ENCODE data around the gene ST7L. TPM values are rescaled to one million over a fixed set of nuclear protein-coding genes. Genes with fewer than 3 reads are reported as not detected.
"Not testable (repeated sequence)": the region's sequence is repeated elsewhere in the genome, so short reads cannot be mapped to it uniquely, and the experiment has no call there.

ST7L gene
- total RNA-seq, 1 donor from 2014 or later: 13.1 TPM

DNA sequence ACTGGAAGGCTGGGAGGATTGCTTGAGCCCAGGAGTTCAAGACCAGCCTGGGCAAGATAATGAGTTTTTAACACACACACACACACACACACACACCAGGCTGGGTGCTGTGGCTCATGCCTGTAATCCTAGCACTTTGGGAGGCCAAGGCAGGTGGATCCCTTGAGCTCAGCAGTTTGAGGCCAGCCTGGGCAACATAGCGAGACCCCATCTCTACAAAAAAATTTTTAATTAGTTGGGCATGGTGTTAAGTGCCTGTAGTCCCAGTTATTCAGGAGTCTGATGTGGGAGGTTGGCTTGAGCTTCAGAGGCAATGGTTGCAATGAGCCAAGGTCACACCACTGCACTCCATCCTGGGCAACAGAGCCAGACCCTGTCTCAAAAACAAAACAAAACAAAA is 132.9 kb downstream of the ST7L start:
- not testable (repeated sequence) for ATAC-seq

DNA sequence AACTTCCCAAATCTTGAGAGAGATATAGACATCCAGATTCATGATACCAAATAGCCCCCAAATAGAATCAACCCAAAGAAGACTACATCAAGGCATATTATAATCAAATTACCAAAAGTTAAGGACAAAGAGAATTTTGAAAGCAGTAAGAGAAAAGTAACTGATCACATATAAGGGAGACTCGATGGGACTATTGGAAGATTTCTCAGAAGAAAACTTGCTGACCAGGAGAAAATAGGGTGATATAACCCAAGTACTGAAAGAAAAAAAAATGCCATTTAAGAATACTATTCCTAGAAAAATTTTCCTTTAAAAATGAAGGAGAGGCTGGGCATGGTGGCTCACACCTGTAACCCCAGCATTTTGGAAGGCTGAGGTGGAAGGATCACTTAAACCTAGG is 140.6 kb downstream of the ST7L start:
- ATAC-seq: no peak

DNA sequence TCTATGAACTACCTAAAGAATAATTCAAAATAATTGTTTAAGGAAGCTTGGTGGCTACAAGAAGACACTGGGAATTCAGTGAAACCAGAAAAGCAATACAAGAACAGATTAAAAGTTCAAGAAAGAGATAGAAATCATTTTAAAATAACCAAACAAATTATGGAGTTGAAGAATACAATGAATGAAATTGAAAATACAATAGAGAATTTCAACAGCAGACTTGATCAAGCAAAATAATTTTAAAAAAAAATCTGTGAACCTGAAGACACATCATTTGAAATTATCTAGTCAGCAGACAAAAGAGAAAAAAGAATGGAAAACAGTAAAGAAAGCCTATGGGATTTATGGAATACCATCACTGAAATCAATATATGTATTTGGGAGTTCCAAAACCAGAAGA is 141.4 kb downstream of the ST7L start:
- ATAC-seq: no peak

Other genes with a start within 250 kb of the ST7L start
- 35.1 TPM for gene CTTNBP2NL, start 222.9 kb downstream of the ST7L start, total RNA-seq
- gene WNT2B, start 110.2 kb downstream of the ST7L start, total RNA-seq: 4.4 TPM
- gene CAPZA1, start 691 bp upstream of the ST7L start, total RNA-seq: 142 TPM
- gene MOV10, start 55.5 kb upstream of the ST7L start, total RNA-seq: 50.2 TPM
- 69.5 TPM for gene RHOC, start 88.0 kb upstream of the ST7L start, total RNA-seq
- 2.1 TPM for gene PPM1J, start 96.2 kb upstream of the ST7L start, total RNA-seq